OCI-LY7 (cell line): ENCODE measurements around the gene SMOC2. TPM values are rescaled to one million over a fixed set of nuclear protein-coding genes. Genes with fewer than 3 reads are reported as not detected.

ENCODE experiments used
- BruUV-seq: library from RNA; stranded (reverse); fragments of 400-500 nt; replicated peaks from 2 replicates; lab custom pipeline; 2021; lab: Mats Ljungman, UMichigan
- CTCF ChIA-PET: fragments of 300-600 bp; sonication (Branson Sonifier 250); formaldehyde crosslinking; loops from one replicate; lab custom pipeline; 2022; ENCODE audit warnings: antibody characterized with exemption; ENCODE audit not compliant: unreplicated experiment; lab: Charles Lee
- POLR2A ChIA-PET: fragments of 300-600 bp; sonication (Branson Sonifier 250); formaldehyde crosslinking; loops from one replicate; lab custom pipeline; 2022; ENCODE audit warnings: antibody characterized with exemption; lab: Charles Lee
- DNase-seq: peaks from one replicate; pipeline ENCODE4 v3.0.0-alpha.2; 2015; ENCODE audit warnings: low spot score
- H2AFZ ChIP-seq: fragments of 200-600 bp; sonication (generic), shearing (Covaris generic); 2 replicates; pipeline ENCODE4 v1.6.1; 2014; ENCODE audit warnings: mild to moderate bottlenecking, antibody characterized with exemption, low read length, moderate library complexity
- H3K27ac ChIP-seq: fragments of 200-600 bp; sonication (generic); 2 replicates; pipeline ENCODE4 v1.5.1; 2014; ENCODE audit warnings: mixed run types, low read depth, mild to moderate bottlenecking, moderate library complexity, low read length, inconsistent platforms; ENCODE audit not compliant: poor library complexity, severe bottlenecking
- H3K36me3 ChIP-seq: fragments of 200-600 bp; sonication (generic); 2 replicates; pipeline ENCODE4 v1.6.1; 2014; ENCODE audit warnings: mild to moderate bottlenecking, antibody characterized with exemption, low read length, moderate library complexity, mixed read lengths; ENCODE audit not compliant: insufficient read depth
- H3K4me1 ChIP-seq: fragments of 200-600 bp; sonication (generic); 2 replicates; pipeline ENCODE4 v1.5.1; 2014; ENCODE audit warnings: mild to moderate bottlenecking, low read length; ENCODE audit not compliant: insufficient read depth, poor library complexity, severe bottlenecking
- H3K4me2 ChIP-seq: fragments of 200-600 bp; sonication (generic); 2 replicates; pipeline ENCODE4 v1.6.1; 2014; ENCODE audit warnings: mild to moderate bottlenecking, low read length
- H3K4me3 ChIP-seq: fragments of 200-600 bp; sonication (generic); 2 replicates; pipeline ENCODE4 v1.5.1; 2014; ENCODE audit warnings: mild to moderate bottlenecking, low read depth, low read length; ENCODE audit not compliant: poor library complexity, severe bottlenecking
- H3K79me2 ChIP-seq: fragments of 200-600 bp; sonication (generic); 2 replicates; pipeline ENCODE4 v1.6.1; 2016; ENCODE audit warnings: low read depth, mild to moderate bottlenecking, low read length, moderate library complexity, mixed read lengths; ENCODE audit not compliant: insufficient read depth
- H3K9me2 ChIP-seq: fragments of 200-600 bp; sonication (generic); 2 replicates; pipeline ENCODE4 v1.6.1; 2016; ENCODE audit warnings: mild to moderate bottlenecking, low read length, mixed read lengths; ENCODE audit not compliant: insufficient read depth
- H3K9me3 ChIP-seq: fragments of 200-600 bp; sonication (generic); 2 replicates; pipeline ENCODE4 v1.6.1; 2014; ENCODE audit warnings: mild to moderate bottlenecking, mixed run types, low read length, mixed read lengths
- H4K20me1 ChIP-seq: fragments of 200-600 bp; sonication (generic); 2 replicates; pipeline ENCODE4 v1.6.1; 2014; ENCODE audit warnings: mild to moderate bottlenecking, antibody characterized with exemption, low read length, moderate library complexity, mixed read lengths; ENCODE audit not compliant: insufficient read depth
- EZH2phosphoT487 ChIP-seq: fragments of 200-600 bp; sonication (generic); IDR thresholded peaks from 2 replicates; pipeline ENCODE4 v1.6.1; 2018; ENCODE audit warnings: low read depth, borderline replicate concordance, mild to moderate bottlenecking, mixed run types, antibody characterized with exemption, low read length, moderate library complexity, mixed read lengths
- intact Hi-C: fragments of 100-400 bp; cut with micrococcal nuclease; formaldehyde crosslinking; loops from one replicate; pipeline ENCODE4 v1.10.0; 2022; ENCODE audit not compliant: unreplicated experiment
- total RNA-seq, 2 experiments: library from RNA; depleted of rRNA in 1 of 2; stranded (reverse); fragments of >200 nt in 1 of 2; shearing (Covaris generic) in 1 of 2; gene quantifications; 2 replicates each; pipeline ENCODE4 v1.2.3, GENCODE V29; 2014 to 2022
- TF ChIP-seq, protein P1 (sequence below): fragments of 200-600 bp; sonication (generic); conservative IDR thresholded peaks from 2 replicates; pipeline ENCODE4 v1.5.1; 2014; ENCODE audit warnings: mild to moderate bottlenecking, antibody characterized with exemption, low read length, moderate library complexity, mixed read lengths

SMOC2 gene
- total RNA-seq, 2 experiments from 2014 or later, result not detected

DNA sequence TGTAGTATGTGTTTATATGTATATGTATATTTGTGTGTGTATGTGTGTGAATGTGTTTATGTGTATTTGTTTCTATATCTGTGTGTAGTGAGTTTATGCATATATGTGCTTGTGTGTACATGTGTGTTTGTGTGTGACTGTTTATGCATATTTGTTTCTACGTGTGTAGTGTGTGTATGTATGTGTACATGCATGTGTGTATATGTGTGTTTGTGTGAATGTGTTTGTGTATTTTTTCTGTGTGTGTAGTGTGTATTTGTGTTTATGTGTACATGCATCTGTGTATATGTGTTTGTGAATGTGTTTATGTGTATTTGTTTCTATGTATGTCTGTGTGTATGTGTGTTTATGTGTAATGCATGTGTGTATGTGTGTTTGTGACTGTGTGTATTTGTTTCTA is 12.1 kb upstream of the SMOC2 start:
- Histone ChIP-seq H3K9me2 (no peaks in the 10 kb centered on the region), H3K79me2 (no peaks in the 10 kb centered on the region), H3K4me3 (no peak overlapping the region), H3K9me3 (no peaks in the 10 kb centered on the region), H3K27ac (no peak overlapping the region), H3K4me2 (no peak overlapping the region), H4K20me1 (no peaks in the 10 kb centered on the region), H3K36me3 (no peaks in the 10 kb centered on the region), H2AFZ (no peak overlapping the region), H3K4me1 (no peaks in the 10 kb centered on the region)
- TF ChIP-seq EZH2phosphoT487, result no peak
- TF ChIP-seq, protein P1, sequence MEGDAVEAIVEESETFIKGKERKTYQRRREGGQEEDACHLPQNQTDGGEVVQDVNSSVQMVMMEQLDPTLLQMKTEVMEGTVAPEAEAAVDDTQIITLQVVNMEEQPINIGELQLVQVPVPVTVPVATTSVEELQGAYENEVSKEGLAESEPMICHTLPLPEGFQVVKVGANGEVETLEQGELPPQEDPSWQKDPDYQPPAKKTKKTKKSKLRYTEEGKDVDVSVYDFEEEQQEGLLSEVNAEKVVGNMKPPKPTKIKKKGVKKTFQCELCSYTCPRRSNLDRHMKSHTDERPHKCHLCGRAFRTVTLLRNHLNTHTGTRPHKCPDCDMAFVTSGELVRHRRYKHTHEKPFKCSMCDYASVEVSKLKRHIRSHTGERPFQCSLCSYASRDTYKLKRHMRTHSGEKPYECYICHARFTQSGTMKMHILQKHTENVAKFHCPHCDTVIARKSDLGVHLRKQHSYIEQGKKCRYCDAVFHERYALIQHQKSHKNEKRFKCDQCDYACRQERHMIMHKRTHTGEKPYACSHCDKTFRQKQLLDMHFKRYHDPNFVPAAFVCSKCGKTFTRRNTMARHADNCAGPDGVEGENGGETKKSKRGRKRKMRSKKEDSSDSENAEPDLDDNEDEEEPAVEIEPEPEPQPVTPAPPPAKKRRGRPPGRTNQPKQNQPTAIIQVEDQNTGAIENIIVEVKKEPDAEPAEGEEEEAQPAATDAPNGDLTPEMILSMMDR, result no peak
- intact Hi-C loops, result no loop called here
- DNase-seq, result no peak
- ChIA-PET CTCF (no interaction called here), POLR2A (no interaction called here)
- no TSS peak for BruUV-seq

DNA sequence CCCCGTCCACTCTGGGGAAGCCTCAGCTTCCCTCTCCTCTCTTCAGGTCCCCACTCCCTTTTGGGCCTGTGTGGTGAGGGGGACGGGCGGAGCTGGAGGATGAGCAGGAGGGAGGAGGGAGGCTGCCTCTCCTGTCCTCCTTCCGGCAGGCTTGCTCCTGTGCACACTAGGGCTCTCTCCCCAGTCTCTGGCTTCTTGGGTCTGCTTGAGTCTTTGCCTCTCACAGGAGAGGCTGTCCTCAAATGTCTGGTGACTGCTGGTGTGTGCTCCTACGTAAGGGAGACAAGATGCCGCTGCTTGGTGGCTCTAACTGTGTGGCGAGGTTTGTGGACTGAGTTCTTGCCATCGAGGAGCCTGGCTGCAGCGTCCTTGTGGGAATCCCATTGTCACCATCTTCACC is 8.8 kb upstream of the SMOC2 start:
- H3K27ac ChIP-seq, result no peak overlapping the region
- H4K20me1 ChIP-seq, result no peaks in the 10 kb centered on the region
- H3K4me3 ChIP-seq, result no peak overlapping the region
- no peaks in the 10 kb centered on the region for H3K36me3 ChIP-seq
- no peak overlapping the region for H2AFZ ChIP-seq
- no peak for DNase-seq
- no peaks in the 10 kb centered on the region for H3K4me1 ChIP-seq
- H3K9me2 ChIP-seq, result no peaks in the 10 kb centered on the region
- H3K4me2 ChIP-seq, result no peak overlapping the region
- no peaks in the 10 kb centered on the region for H3K9me3 ChIP-seq
- intact Hi-C loops, result no loop called here
- TF ChIP-seq, protein P1, result no peak
- TF ChIP-seq EZH2phosphoT487, result no peak
- no peaks in the 10 kb centered on the region for H3K79me2 ChIP-seq
- no TSS peak for BruUV-seq
- CTCF ChIA-PET, result no interaction called here
- POLR2A ChIA-PET, result no interaction called here

DNA sequence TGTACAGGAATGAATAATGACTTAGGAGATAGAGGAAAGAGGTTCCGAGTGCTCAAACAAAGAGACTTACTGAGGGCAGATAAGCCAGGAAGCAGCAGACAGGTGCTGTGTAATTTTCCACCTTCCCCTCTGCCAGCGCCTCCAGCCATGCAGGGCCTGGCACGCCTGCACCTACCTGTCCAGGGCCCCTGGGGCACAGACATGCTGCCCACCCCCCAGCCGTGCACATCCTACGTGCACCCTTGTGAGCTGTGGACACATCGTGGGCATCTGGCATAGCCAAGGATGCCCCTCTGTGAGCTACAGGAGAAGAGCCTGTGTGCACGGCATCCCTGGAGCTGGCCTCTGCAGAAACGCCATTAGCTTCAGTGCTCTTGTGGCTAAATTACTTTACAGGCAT is 7.1 kb upstream of the SMOC2 start:
- intact Hi-C loops, result no loop called here
- POLR2A ChIA-PET, result no interaction called here

More for the DNA sequence above, 7.1 kb upstream of the SMOC2 start:
- H3K36me3 ChIP-seq, result no peaks in the 10 kb centered on the region
- no peak for DNase-seq
- no peaks in the 10 kb centered on the region for H3K79me2 ChIP-seq
- H2AFZ ChIP-seq, result no peak overlapping the region
- no peaks in the 10 kb centered on the region for H3K4me1 ChIP-seq
- CTCF ChIA-PET, result no interaction called here
- H3K9me3 ChIP-seq, result no peaks in the 10 kb centered on the region
- H3K9me2 ChIP-seq, result no peaks in the 10 kb centered on the region
- no peak overlapping the region for H3K27ac ChIP-seq
- no peaks in the 10 kb centered on the region for H4K20me1 ChIP-seq
- no TSS peak for BruUV-seq
- H3K4me3 ChIP-seq, result no peak overlapping the region
- H3K4me2 ChIP-seq, result no peak overlapping the region
- TF ChIP-seq, protein P1, result no peak
- no peak for TF ChIP-seq EZH2phosphoT487
